Measurements from ENCODE around the gene MOSMO.
"Not testable (repeated sequence)": the region's sequence is repeated elsewhere in the genome, so short reads cannot be mapped to it uniquely, and the experiment has no call there.

MOSMO gene

DNA sequence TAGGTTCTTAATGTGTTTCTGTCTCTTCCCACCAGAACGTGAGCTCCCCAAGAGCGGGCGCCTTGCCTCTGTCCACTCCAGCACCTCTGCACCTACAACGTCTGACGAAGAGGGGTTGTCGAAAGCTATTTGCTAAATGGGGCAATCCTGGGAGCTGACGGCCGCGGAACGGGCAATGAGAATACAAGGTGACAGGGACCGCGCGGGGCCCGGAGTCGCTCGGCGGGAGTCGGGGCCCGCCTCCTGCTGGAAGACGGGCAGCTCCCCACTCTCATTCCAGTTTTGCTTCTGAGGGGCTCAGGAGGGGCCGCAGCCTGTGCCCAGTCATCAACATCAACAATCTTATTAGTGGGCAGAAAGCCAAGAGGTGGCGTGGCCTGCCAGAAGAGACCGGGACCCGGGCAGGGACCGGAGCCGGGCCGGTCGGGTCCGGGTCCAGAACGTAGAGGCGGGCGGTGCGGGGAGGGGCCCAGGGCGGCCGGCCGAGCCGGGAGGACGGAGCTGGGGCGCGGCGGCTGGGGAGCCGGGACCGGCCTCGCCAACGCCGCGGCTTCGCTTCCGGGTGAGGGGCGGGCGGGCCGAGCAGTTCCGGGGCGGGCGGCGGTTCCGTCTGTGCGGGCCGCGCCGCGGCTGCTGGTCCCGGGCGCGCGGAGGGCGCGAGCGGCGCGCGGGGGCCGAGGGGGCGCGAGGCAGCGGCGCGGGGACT lies at the start of gene MOSMO:
MOSMO (plus strand) TSS at position 603 of the 706 bp plus-strand sequence. CDS start 191 bp downstream, outside the sequence.
- DNase-seq (ENCODE audit: low read depth): peak; percentile 52

DNA sequence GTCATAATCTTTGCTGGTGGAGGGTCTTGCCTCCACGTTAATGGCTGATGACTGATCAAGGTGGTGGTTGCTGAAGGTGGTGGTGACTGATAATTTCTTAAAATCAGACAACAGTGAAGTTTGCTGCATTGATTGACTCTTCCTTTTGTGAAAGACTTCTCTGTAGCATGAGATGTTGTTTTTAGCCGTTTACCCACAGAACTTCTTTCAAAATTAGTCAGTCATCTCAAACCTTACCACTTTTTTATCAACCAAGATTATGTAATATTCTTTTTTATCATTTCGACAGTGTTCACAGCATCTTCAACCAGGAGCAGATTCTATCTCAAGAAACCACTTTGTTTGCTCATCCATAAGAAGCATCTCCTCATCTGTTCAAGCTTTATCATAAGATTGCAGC lies 48.9 kb upstream of the MOSMO start:
- no peak for DNase-seq (ENCODE audit: low read depth)

DNA sequence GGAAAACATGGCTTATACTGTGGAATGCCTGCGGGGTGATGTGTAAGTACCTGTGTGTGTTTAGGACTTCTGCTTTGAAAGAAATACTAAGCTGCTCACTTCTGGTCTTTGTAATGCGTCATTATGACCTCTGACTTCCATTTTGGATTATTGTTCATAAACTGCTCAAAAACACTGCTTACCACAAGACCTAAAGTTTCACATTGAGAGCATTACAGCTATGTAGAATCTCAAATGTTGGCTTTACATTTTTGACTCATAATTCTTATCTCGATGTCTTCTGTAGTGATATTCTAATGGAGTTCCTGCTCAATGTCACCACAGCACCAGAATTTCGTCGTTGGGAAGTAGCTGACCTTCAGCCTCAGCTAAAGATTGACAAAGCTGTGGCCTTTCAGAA lies 45.4 kb upstream of the MOSMO start:
- DNase-seq (ENCODE audit: low read depth): no peak

DNA sequence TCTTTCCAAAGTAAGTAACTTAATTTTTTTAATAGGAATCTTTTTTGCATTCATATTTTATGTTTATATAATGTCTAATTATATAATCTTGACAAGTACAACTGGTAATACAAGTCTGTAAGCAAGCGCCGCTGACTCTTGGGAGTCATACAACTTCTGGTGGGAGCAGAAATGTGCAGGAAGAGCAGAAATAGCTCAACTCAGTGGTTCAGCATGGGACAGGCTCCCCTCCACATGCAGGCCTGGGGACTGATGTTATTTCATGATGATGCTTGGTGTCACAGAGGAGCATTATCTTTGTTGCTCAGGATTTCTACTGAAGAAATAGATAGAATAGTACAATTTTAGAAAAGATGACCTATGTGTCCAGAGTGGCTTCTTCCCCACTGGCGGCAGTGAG lies 44.0 kb upstream of the MOSMO start:
- DNase-seq (ENCODE audit: low read depth): no peak

DNA sequence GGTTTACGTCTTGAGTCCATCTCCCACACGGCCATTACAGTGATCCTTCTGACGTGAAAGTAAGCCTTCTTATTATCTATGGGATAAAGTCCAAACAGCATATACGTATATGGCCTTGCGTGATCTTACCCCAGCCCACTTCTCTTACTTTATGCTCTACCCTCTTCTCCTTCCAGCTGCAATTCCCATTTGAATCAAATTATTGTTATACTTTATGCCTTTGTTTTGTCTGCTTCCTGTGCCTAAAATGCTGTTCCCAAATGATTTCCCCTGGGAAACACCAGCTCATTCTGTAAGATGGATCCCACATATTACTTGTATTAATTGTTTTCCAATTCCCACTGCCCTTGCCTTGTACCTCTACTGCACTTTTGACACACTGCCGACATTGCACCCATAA lies 43.6 kb upstream of the MOSMO start:
- DNase-seq (ENCODE audit: low read depth): no peak

DNA sequence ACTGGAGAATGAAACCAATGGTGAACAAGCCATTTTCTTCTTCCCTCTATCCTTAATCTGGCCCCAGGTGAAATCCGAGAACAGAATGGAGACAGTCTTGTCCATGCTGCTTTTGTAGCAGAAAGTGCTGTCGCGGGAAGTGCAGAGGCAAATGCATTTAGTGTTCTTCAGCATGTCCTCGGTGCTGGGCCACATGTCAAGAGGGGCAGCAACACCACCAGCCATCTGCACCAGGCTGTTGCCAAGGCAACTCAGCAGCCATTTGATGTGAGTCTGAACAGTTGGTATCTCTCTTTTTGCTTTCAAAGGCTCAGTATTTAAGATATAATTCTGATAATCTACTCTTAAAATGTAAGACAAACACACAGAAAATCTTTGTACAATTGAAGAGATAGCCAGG lies 36.1 kb upstream of the MOSMO start:
- DNase-seq (ENCODE audit: low read depth): no peak

DNA sequence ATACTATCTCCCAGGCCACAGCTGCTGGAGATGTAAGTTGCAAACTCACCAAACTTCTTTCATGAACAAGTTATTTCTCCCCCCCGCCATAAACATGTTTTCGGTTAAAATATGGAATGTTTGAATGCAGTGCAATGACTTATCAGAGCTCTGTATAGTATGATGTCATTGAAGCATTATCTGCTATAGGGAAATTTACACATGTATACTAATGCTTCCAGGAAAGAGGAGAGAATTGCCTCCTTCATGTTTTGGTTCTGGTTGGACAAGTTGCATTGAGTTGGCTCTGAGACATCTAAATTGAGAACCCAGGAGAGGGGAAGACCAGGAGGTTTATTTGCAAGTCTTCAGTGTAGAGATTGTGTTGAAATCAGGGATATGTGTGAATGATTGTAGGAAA lies 34.0 kb upstream of the MOSMO start:
- no peak for DNase-seq (ENCODE audit: low read depth)

DNA sequence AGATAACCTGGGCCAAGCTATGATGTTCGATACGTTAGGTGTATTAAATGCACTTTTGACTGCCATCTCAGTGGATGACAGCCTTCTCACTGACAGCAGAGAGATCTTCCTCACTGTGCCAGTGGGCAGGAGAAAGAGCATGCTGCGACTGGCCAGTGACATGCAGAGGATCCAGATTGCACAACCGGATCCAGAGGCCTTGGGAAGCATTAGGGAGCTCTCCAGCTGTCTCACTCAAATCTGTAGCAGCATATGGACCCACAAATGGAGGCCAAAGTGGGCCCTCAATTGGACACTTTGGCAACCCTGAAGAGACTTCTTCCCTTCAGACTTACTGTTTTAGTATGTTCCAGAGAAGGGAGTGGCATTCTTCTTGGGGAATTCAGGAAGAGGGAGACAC lies 27.9 kb upstream of the MOSMO start:
- DNase-seq (ENCODE audit: low read depth): no peak

DNA sequence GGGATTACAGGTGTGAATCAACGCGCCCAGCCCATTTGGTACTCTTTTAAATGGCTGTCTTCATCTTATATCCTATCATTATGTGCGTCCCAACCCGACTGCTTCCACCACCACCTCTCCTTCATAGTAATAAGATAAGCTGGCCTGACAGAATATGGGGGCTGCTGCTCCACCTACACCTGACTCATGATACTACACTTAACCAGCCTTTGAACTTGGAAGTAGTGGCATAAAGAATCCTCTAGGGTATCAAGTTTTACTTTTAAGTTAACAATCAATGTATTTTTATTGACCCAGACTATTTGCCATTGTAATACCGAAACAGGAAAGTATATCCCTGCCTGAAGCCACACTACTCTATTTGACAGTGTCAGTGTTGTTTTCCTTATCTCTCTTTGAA lies 25.8 kb upstream of the MOSMO start:
- no peak for DNase-seq (ENCODE audit: low read depth)

DNA sequence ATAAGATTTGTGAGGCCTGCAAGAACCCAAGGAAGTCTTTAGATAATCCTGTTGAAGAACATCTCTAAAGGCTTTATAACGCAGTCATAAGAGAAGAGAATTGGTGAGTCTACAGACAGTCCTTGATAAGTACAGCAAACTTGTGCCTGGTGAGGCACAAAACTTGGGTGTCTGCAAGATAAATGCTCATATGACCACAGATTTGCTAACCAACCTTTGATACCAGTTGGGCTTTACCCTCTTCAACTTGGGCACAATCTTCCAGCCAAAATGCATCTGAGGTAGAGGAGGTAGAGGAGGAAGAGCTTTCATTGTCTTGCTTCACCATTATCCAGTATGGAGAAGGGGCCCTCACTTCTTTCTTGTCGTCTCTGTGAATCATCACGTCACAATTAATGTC lies 23.8 kb upstream of the MOSMO start:
- no peak for DNase-seq (ENCODE audit: low read depth)

DNA sequence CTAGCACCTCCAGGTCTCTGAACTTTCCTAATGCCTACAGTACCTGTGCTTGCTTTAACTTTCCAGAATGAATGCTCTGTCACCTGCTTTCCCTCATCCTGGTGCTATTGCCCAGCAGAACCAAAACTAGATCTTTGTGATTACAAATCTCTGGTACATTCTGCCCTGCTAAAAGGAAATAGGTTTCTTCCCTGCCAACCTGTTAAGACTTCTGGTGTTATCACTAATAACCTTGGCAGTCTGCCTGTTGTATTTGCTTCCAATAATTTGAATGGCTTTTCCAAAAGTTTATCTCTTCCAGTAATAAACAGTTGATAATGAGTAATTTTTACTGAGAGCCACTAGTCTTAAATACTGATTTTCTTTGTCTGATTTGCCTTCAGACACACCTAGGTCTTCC lies 22.4 kb upstream of the MOSMO start:
- DNase-seq (ENCODE audit: low read depth): no peak

DNA sequence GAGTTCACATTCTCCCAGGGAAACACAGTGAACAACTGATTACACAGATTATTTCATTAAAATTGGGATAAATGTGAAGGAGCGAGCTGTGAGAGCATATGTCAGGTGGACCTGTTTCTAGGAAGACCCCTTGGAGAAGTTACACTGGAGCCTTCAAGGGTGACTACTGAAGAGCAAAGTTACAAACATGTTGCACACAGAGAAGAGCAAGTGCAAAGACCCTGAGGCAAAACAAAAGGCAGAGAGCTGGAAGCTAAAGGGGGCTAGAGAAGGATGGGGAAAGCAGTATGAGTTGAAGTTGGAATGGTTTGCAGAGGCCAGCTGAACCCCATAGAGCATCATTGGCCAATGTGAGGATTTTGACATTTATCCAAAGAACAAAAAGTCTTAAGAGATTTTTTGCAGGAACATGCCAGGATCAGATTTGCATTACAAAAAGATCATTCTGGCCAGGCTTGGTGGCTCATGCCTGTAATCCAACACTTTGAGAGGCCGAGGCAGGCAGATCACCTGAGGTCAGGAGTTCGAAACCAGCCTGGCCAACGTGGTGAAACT lies 21.1 kb upstream of the MOSMO start:
- DNase-seq (ENCODE audit: low read depth): no peak

DNA sequence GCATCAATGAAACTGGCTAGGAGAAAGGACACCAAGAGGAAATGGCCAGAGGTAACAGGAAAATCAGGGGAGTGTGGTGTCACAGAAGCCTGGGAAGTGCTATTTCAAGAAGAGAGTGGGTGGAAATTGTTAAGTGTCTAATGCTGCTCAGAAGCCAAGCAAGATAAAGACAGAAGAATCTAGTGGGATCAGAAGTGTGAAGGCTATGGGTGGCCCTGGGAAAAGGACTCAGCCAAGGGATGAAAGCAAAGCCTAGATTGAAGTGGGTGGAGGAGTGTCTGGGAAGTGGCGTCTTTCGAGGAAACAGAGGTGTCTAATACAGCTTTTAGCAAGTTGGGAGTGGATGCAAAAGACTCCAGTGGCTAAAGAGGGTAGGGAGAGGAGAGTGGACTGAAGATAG lies 20.4 kb upstream of the MOSMO start:
- DNase-seq (ENCODE audit: low read depth): no peak

DNA sequence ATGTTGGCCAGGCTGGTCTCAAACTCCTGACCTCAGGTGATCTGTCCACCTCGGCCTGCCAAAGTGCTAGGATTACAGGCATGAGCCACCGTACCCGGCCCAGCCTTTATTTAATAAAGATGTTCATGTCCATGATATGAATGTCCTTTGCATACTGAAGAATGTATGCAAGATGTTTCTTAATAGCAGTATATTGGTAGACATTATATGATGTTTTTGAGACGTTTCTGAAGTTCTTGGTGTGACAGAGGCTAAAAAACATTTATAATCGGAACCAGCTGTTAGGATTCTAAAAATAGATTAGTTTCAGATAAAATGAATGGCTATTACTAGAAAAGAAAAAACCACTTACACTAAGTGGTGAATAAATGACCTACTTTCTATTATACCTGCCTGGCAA lies 18.8 kb upstream of the MOSMO start:
- no peak for DNase-seq (ENCODE audit: low read depth)

DNA sequence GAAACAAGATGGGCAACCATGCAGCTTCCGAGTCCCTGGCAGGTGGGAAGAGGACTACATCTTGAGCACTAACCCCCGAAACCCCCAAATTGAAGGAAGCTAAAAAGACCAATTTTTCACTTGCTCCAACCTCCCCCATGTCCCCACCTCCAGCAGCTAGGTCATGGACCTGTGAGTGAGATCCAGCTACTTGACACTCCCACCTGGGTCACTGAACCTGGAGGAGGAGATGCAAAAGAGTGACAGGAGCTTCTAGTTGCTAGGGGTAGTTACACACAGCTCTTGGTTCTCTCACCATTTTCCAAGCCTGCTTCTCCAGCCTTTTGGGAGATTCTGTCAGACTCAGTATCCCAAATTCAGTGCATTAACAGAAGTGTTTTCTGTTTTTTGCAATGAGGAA lies 18.2 kb upstream of the MOSMO start:
- no peak for DNase-seq (ENCODE audit: low read depth)

DNA sequence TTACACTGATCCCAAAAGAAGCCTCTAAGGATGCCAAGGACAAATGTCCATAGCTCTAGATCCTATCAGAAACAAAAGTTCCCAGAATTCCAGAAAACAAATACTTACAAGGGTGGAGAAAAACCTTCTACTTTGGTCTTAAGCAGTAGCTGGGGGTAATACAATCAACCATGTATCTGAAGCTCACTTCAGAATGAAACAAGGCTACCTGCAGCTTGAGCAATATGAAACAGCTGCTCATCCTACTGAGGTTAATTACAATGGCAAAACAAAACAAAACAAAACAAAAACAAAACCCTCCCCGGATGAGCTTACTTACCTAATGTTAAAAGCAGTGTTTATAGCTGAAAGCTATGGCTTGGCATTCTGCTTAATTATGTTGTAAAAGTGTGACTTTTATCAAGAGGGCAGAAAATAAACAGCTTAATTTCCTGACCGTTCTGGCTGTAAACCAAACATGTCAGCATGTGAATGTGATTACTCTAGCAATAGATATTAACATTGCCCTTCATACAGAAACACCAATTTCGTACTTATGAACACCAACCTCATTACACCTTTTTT lies 17.4 kb upstream of the MOSMO start:
- no peak for DNase-seq (ENCODE audit: low read depth)

DNA sequence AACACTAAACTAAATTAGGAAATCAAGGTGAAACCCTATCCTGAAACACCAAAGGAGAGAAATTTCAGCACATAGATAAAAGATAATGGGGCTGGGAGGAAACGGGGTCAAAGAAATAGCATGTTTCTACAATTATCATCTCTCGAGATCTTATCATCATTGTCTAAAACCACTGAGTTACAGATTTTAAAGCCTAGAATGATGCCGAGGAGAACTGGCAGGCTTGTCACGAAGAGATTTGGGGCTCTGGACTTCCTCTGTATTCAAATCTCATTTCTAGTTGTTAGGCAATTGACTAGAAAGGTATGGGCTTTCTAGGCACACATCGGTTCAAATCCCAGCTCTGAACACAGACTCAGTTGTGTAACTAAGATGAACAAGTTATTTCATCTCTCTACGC lies 16.3 kb upstream of the MOSMO start:
- no peak for DNase-seq (ENCODE audit: low read depth)

DNA sequence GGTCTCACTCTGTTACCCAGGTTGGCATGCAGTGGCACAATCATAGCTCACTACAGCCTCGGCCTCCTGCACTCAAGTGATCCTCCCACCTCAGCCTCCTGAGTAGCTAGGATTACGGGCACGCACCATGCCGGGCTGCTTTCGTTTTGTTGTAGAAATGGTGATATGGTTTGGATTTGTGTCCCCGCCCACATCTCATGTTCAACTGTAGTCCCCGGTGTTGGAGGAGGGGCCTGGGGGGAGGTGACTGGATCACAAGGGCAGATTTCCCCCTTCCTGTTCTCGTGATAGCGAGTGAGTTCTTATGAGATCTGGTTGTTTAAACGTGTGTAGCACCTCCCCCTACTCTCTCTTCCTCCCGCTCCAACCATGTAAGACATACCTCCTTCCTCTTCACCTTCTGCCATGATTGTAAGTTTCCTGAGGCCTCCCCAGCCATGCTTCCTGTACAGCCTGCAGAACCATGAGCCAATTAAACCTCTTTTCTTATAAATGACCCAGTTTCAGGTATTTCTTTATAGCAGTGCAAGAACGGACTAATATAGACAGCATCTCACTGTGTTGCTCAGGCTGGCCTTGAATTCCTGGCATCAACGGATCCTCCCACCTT lies 12.9 kb upstream of the MOSMO start:
- DNase-seq (ENCODE audit: low read depth): no peak

DNA sequence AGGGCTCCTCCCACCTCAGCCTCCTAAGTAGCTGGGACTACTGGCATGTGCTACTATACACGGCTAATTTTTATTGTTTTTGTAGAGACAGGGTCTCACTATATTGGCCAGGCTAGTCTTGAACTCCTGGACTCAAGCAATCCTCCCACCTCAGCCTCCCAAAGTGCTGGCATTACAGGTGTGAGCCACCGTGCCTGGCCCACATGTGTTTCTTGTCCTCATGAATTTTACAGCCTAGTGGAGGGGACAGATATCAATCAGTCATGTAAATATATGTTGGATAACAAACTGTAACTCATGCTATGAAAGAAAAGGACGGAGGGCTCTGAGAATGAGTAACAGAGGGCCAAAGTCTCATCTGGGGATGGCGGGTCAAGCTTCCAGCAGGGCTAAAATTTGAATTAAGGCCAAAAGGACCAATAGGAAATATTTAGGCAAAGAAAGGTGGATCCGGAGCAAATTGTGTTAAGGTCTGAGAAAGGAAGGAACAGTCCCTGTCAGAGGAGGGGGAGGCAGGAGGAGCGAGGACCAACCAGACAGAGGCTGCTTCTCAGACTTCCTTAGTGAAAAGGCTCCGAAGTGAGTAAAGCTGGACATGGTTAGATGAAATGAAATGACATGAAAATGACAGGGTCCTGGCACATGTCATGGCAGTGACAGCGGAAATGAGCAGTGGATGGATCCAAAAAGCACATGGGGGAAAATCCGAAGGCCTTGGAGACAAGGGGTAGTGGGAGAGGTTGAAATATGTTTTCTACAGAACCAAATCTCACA lies 10.8 kb upstream of the MOSMO start:
- no peak for DNase-seq (ENCODE audit: low read depth)

DNA sequence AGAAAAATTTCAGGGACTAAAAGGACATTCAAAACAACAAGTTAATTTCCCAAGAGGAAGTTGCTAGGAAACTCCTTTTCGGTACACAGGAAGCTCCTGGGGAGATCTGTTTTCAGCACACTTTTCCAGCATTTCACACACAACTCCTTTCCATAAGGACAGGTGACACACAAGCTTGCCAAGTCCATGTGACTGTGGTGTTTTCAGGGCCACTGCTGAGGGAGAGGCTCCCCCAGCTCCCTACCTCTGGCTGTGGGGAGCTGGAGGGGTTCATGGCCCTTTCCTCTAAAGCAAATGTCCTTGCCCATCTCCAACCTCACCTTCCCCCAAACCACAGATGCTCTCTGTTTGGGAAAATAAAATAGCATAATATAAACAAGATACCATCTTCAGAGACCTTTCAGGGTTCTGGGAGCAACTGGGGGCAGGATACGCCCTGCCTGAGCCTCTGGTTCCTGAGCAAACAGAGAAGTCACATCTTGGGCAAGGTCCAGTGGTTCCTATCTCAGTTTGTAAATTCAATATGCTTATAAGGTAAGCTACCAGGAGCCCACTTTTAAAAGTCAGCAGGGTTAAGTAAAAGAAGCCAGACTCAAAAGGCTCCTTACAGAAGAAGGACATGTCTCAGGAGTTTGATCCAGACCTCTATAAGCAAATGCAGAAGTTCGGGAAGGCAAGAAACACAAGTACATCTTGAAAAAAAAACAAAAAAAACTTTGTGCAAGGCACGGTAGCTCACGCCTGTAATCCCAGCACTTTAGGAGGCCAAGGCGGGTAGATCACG lies 10.0 kb upstream of the MOSMO start:
- DNase-seq (ENCODE audit: low read depth): no peak

DNA sequence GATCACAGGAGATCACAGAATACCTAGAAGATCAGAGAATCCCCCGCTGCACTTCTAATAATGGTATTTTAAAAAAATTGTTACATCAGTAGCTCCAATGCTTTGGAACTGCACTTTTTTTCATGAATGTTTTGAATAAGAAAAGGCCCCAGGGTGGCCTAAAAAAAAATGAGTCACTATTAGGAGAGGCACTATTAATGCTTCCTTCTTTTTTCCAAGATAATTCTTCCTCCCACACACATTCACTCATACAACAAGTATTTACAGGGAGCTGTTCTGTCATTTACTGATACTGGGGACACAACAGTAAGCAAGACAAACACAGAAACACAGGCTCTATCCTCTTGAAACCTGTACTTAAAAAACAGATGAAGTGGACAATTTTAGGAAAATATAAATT lies 6.3 kb upstream of the MOSMO start:
- no peak for DNase-seq (ENCODE audit: low read depth)

DNA sequence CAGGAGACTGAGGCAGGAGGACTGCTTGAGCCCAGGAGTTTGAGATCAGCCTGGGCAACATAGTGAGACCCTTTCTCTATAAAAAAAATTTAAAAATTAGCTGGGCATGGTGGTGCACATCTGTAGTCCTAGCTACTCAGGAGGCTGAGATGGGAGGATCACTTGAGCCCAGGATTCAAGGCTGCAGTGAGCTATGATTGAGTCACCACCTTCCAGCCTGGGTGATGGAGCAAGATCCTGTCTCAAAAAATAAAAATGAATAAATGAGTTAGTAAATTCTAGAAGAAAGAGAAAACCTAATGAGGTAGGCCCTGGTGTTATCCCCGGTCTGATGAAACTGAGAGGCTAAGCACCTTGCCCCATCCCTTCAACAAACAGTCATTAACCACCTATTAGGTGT lies 5.9 kb upstream of the MOSMO start:
- not testable (repeated sequence) for DNase-seq (ENCODE audit: low read depth)

Data from T-helper 22 cell (primary cell).